ENCODE measurements around the gene IZUMO4.

Gene IZUMO4

DNA sequence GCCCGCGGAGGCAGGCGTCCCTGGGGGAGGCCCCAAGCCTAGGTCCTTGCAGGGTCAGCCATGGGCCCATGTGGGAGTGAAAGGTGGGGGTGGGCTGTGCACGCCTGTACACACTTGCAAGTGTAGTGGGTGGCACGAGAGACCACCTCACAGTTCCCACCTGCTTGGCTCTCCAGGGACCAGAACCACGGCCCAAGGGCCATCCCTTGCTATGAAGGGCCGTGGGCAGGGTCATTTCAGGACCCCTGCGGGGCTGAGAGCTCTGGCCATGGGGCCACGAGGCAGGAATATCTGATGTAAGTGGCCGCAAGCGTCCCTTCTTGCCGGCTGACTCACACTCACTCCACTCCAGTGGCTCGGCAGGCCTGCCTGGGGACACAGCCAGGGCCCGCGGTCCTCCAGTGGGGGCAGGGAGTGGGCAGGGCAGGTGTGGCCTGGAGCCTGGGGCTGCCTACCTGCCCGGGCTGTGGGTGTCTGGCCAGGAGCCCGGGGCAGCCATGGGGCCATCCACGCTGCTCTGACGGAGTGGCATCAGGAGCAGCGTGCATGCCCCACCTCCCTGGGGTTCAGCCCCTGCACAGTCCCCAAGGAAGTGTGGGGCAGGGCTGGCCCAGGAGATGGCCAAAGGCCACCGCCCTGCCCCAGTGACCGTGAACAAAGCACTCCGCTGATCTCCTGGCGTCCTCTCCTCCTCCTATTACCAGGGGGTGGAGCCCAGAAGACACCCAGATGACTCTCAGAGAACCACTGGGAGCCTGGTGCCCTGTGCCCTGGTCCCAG, 37.1 kb upstream of the IZUMO4 start:
- DNase-seq: no peak

DNA sequence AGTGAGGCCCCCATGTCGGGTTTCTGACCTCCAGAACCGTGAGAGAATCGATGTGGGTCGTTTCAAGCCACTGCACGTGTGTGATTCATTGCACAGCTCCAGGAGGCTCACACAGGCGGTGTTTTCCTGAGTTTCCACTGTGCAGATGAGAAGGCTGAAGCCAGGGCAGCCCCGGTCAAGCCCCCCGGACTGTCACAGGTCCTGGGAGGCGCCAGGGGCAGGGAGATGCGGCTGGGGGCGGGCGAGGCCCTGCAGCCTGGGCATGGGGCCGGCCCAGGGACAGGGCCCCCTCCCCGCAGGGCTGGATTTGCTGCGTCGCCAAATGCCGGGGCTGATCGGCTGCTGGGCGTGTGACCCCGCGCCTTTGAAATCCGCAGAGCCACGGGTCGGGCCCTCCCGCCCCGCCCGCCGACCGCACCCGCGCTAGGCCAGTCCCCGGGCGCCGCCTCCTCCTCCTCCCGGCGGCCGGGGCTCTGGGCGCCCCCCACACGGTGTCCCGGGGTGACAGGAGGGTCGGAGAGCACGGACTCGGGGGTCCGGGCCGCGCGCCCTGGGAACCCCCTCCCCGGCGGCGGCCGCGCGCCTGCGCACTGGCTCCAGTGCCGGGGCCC, 35.7 kb upstream of the IZUMO4 start:
- DNase-seq: peak; percentile 42

DNA sequence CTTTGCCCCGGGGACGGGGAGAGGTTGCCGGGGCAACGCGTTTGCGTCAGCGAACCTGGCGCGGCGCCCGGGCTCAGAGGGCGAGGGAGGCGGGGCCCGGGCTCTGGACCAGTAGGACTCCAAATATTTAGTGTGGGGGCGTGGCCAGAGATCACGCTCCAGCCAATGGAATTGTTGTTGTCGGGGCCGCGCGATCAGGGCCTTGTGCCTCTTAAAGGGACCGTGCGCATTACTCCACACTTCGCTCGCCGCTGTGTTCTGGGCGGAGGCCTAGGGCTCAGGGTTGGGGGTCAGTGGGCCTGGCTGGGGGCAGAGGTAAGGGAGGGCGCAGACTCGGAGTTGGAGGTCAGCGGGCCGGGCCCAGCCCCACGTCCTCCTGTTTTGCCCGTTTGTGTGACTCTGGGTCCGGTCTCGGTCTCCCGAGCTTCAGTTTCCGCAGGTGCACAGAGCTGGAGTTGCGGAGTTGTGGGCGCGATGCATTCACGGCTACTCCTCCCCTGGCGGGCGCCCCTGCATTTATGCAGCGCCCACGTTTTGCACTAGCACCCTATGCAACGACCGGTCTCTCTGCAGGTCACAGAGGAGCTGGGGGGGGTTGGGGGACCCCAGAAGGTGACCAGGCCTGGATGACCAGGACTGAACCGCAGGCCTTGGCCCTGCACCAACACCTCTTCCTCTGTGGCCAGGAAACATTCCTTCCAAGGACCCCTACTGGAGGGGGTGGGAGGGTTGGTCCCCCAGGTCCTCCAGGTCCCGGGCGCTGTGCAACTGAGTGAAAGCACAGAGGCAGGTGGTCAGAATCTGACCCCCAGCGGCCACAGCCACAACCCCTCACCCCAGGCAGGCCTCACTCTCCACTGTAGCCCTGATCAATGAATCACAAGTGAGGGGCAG, 35.0 kb upstream of the IZUMO4 start:
- DNase-seq: peak; percentile 99

DNA sequence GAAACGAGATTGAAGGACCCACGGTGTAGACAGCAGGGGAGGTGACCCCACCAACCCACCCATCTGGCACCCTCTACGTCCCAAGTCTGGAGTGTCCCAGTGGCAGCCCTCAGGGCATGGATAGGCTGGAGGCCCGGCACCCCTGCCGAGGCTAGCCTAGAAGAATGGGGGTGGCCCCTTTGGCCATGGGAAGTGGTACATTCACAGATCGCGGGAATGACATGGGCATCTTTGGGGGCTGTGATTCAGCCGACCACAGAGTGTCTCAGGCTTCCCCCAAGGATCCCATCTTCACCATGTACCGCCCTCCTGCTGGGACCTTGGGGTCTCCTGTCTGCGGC, 34.4 kb upstream of the IZUMO4 start:
- DNase-seq: no peak

DNA sequence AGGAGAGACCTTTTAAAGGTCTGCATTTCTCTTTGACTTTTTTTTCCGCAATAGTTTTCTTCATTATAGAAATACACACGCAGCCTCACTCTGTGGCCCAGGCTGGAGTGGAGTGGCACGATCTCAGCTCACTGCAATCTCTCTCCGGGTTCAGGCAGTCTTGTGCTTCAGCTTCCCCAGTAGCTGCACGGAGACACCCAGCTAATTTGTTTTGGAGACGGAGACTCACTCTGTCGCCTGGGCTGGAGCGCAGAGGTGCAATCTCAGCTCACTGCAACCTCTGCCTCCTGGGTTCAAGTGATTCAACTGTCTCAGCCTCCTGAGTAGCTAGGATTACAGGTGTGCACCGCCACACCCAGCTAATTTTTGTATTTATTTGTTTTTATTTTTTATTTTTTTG, 33.9 kb upstream of the IZUMO4 start:
- DNase-seq: no peak

DNA sequence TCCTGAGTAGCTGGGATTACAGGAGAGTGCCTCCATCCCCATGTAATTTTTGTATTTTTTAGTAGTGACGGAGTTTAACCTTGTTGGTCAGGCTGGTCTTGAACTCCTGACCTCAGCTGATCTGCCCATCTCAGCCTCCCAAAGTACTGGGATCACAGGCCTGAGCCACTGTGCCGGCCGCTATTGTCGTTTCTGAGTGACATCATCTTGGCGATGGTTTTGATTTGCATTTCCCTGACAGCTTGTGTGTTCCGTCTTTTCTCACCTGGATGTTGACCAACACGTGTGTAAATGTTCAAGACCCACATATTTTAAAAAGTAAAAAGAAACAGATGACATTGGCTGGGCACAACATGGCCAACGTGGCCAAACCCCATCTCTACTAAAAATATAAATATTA, 32.9 kb upstream of the IZUMO4 start:
- DNase-seq: no peak

DNA sequence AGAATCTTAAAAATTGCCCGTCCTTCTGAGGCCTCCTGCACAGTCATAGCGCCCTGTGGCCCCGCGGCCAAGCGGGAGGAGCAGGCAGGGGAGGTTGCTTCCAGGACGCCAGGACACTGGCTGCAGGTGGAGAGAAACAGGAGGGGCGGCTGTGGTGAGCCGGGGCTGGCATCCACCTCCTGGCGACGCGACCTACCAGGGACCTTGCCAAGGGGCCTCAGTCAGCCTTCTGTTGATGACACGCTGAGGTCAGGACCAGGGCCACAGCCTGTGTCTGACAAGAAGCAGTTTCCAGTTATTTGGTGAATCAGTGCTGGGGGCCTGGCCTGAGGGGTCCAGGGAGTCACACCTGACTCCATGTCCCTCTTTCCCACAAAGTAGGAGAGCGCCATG, 32.3 kb upstream of the IZUMO4 start:
- no peak for DNase-seq

DNA sequence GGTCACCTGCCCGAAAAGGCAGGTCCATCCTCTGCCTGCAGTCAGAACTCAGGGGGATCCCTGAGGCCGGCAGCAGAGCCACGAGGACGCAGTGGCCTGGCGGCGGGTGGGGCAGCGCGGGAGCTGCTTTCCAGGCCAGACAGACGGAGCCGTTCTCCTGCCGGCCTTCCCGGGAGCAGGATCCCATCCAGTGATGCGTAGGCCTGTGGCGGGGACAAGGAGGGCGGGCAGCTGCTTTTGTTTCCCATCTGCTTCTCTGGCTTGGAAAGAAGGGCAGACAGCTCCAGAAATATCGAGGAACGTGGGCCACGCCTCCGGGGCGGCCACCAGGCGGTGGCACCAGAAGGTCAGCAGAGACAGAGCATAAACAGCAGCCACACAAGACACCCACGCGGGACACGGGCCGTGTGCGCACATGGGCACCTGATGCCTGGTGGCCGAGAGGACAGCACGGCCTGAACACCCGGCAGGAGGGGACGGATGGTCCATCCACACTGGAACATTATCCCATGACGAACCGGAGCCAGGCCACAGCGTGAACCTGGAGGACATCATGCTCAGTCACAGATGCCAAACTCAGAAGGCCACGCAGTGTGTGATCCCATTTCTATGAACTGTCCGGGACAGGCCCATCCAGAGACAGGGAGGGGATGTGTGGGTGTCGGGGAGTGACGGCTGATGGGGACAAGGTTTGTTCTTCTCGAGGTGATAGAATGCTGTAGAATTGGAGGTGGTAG, 31.8 kb upstream of the IZUMO4 start:
- no peak for DNase-seq

DNA sequence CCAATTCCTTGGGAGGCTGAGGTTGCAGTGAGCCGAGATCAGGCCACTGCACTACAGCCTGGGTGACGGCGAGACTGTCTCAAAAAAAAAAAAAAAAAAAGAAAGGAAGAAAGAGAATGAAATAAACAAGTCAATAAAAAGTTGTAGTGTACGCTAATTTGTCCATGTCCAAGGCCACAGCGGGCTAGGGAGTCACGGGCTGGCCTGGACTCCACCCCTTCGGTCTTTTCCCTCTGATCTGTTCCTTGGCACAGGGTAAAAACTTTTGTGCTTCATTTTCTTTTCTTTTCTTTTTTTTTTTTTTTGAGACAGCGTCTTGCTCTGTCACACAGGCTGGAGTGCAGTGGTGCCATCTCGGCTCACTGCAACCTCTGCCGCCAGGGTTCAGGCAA, 26.3 kb upstream of the IZUMO4 start:
- DNase-seq: no peak

DNA sequence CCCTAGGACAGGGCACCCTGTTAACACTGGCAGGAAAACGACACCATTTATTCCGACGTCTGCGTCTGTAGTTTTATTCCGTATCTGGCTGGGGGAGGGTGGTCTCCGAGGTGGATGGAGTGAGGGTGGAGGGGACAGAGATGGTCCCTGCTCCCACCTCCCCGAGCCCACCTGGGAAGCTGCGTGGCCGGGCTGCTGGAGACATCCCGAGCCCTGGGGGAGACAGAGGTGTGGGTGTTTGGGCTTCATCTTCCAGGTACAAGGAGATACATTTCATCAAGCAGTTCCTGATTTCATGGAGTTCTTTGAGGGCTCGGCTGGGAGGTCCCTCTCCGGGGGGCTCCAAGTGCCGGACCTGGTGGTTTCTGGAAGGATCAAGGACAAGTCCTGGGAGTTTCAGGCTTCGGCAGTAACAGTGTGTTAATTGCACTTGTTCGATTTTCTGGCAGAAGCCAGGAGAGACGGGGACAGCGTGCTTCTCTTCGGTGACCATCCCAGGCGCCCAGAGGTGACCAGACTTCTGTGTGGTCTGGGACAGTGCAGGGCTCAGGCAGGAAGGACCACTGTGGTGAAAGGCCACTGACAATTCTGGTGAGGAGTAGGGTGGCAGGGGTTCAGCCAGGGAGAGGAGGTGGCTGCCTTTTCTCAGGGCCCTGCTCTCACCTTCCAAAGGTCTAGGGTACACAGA, 25.6 kb upstream of the IZUMO4 start:
- no peak for DNase-seq

DNA sequence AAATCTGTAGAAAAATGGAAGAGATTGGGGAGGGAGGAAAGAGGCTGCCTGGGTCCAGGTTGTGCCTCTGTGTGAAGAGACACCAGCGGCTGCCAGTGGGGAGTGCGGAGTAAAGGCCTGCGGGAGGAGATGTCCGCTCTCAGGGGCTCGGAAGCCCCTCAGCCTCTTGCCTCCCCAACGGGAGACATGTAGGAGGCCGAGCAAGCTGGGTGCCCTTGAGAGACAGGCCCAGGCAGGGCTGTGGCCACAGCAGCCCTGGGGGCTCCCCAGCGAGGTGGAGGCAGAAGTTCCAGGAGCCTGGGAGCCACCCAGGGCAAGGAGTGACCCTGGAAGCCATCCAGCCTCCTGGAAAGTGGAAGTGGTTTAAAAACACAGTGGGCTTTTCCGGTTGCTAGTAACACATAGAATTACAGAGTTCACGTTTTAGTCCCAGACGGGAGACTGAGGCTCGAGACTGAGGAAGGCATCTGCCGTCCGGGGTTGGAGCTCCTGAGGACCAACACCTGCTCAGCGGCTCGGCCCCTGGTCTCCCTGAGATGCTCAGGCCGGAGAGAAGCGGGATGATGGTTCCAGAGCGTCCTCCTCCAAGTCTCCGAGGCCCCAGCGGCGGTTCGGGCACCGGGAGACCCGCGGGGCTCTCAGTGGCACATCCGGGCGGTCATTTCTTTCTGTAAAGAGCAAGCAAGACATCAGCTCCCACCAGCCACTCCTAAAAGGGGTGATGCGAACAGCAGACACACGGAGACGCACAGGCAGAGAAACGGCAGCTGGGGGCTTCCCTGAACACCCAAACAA, 23.8 kb upstream of the IZUMO4 start:
- no peak for DNase-seq

DNA sequence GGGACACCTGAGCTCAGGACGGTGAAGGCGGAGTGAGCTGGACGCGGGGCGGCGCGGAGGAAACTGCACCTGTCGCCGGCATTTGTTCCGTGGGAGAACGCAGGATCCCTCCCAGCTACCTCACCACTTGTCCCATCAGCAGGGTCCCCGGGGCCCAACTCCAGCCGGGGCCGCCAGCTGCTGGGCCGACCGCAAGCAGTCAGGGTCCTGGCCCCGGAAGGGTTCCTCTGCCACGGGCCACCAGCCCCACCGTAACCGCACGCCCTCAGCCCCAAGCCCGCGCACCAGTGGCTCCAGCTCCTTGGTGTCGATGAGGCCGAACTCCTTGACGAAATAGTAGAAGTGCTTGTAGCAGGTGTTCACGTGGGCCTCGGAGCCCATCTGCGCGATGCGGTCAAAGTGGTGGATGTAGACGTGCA, 20.2 kb upstream of the IZUMO4 start:
- no peak for DNase-seq

DNA sequence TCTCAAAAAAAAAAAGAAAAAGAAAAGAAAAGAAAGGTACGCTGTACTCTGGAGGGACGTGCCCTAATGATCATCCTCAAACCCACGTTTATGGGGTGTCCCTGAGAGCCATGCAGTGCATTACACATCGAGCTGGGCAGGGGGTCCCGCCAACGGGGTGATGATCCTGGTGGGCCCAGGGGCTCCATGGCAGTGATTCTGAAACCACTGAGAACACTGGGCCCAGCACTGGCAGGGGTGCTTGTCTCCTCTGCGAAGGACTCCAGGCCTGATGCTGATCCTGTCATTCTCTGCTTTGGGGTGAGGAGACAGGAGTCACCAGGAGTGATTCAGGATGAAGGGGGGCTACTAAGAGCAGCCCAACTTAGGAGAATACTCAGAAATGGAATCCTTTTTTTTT, 19.3 kb upstream of the IZUMO4 start:
- DNase-seq: no peak

DNA sequence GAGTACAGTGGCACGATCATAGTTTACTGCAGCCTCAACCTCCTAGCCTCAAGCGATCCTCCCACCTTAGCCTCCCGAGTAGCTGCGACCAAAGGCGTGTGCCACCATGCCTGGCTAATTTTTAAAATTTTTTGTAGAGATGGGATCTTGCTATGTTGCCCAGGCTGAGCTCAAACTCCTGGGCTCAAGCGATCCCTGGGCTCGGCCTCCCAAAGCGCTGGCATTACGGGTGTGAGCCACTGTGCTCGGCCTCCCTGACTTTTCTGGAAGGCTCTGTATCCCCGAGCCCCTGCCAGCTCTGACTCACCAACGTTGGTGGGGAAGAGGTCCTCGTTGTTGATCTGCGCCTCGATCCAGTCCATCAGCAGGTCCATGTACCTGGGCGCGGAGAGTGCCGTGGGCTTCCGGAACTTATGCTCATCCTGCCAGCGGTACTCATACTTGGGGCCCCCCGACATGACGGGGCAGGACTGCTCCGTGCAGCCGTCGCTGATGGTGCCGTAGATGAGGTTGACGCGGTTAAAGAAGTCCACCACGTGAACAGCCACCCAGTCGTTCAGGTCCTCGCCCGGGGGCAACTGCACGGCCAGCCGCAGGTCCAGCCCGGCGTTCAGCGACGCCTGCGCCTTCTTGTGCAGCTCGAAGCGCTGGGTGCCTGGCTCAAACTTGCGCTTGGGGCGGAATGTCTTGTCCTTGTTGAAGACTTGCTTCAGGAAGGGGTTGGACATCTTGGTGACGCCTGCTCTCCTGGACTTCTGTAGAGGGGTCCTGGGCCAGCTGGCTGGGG, 18.7 kb upstream of the IZUMO4 start:
- no peak for DNase-seq

DNA sequence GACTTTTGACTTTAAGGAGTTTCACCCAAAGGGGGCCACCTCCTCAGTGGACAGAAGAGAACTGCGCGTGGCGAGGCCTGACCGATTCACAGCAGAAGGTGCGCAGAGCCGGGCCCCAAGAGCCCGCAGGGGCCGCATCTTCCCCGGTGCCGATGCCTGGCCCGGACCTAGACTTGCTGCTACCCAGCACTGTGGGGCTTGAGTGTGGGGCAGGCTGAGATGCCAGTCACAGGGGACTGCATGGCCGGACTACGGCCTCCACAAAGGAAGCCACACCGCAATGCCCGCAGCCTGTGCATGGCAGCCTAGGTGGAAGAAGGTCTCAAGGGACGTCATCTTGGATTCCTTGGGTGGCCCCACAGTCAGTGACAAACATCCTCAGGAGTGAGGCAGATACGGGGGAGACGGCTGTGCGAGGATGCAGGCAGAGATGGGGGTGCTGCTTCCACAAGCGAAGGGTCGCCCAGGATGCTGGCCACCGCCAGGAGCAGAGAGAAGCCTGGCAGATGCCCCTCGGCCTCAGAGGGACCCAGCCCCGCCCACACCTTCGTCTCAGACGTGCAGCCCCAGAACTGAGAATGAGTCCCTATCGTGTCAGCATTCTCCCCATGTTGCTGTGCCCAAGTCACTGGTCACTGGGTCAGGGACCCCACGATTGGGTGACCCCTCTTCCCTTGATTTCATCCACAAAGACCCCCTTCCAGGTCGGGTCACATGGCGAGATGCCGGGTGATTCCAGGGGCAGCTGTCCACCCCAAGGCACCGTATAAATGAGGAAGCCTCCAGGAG, 17.4 kb upstream of the IZUMO4 start:
- no peak for DNase-seq

DNA sequence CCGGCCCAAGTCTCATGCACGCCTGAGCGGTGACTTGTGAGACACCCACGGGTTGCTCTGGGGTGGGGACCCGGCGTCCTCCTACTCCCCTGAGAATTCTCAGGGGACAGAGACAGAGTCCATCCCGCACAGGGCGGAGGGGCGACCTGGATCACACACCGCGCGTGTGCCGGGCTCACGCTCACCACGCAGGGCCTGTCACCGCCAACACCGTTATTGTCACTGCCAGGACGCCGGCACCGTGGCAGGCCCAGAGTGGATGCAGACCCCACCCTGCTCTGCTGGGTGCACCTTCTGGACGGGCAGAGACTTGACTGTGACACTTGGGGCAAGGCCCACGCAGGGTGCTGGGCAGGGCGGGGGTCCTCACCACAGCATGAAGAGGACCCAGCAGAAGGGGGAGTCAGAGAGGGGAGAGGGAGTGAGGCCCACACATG, 16.8 kb upstream of the IZUMO4 start:
- no peak for DNase-seq

DNA sequence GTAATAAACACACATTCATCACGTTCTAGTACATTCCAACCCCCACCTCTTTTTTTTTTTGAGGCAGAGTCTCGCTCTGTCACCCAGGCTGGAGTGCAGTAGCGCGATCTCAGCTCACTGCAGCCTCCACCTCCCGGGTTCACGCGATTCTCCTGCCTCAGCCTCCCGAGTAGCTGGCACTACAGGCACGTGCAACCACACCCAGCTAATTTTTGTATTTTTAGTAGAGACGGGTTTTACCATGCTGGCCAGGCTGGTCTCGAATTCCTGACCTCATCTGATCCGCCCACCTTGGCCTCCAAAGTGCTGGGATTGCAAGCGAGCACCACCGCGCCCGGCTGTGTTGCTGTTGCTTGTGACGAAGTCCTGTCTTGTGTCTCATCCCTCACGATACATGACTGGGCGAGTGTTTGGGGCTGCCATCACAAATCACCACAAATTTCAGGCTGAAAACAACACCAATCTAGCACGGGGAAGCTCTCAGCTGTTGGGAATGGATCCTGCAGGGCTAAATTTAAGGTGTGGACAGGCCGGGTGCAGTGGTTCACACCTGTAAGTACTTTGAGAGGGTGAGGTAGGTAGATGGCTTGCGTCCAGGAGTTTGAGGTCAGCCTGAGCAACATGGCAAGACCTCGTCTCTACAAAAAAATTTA, 16.3 kb upstream of the IZUMO4 start:
- no peak for DNase-seq

DNA sequence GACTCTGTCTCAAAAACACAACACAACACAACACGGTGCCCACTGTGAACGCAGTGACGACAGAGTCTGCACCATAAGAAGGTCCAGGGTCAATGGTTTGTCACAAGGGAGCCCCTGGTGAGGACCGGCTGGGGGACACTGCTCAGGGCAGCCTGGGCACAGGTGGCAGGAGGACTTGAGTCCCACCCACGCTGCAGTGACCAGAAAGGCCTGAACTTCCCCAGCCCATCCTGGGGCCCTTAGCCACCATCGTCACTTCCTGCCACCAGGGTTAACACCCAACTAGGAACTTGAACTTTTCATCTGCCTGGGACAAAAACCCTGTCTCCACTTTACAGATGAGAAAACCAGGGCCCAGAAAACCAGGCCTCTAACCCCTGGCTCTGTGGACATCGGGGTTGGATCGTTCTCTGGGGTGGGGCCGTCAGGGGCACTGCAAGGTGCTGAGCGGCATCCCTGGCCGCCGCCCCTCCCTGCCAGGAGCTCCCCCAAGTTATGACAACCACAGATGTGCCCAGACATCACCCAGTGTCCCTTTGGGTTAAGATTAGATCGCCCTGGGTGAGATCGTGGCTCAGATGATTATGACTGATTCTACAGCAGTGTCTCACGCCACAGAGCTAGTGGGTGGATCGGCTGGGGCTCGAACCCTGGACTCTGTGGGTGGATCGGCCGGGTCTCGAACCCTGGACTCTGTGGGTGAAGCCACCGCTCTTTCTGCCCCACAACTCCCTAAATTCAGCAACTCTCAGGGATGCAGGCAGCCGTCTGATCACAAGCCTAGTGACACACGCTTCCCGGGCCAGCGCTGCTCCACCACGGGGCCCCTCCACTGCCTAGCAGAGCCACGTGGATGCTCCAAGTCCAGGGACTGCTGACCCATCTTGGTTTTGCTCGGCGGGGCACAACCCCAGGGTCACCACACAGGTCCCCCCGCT, 14.6 kb upstream of the IZUMO4 start:
- no peak for DNase-seq
